Heart left ventricle (tissue), 13 donors: Measurements from ENCODE around the gene NR1H2.

Experiments
- CTCF ChIP-seq, 12 donors: fragments of 200-600 bp; sonication (generic) in 4 of 12; IDR thresholded peaks; one replicate each; pipeline versions ENCODE4 v1.5.0 to v1.8.0; 2018 to 2022; ENCODE audit warnings: antibody characterized with exemption in 12 of 12, mild to moderate bottlenecking in 5 of 12
- POLR2A ChIP-seq, 2 donors: fragments of 450-650 bp; IDR thresholded peaks; one replicate each; pipeline ENCODE4 v1.6.1; 2017; ENCODE audit warnings: antibody characterized with exemption in 2 of 2, mild to moderate bottlenecking in 2 of 2, moderate library complexity in 2 of 2
- donor health status: ischemic (EF 13 %, LVEDD 7.1; RV severe dilation, severe dysfunction).
- donor health status: DM: no; HTN: yes; CAD: no.
- donor health status: DM: no; HTN: no; CAD: no.
- donor health status: ischemic (EF 25% LVEDD 6.9; RV normal size, moderate dysfunction).
- donor health status: ischemic (EF 25% LVEDD 5.7; RV mildly dilated, moderate dysfunction).
- donor health status: ischemic (EF 35%, LVEDD 5.7; RV mildly dilated, moderate dysfunction).
- donor health status: nonischemic (EF 11% LVEDD 7.7; RV severe dilation, severe dysfunction).
- donor health status: DM: yes; HTN: yes; CAD: no.
- donor health status: PGD.
- donor health status: ischemic (EF 29% LVEDD 5.4; RV normal size, mild dysfunction).
- donor health status: nonischemic (EF 23%, LVEDD 6.1; RV moderate dilation, normal function).

- TF ChIP-seq POLR2A (IDR thresholded peaks at IDR 0.05) (no peak), CTCF (IDR thresholded peaks at IDR 0.05) (no peak)
Observed at GRCh38 chr19:50422397-50423278, 46.4 kb downstream of the NR1H2 start.
